HG03135 (cell line): ENCODE data around the gene BAIAP2L2.
"Not testable (repeated sequence)": the region's sequence is repeated elsewhere in the genome, so short reads cannot be mapped to it uniquely, and the experiment has no call there.

Experiments
- ATAC-seq: cut with Tn5 transposase; IDR thresholded peaks from one replicate; pipeline ENCODE4 v1.9.1; 2021; ENCODE audit warnings: mild to moderate bottlenecking, moderate library complexity; ENCODE audit not compliant: unreplicated experiment

BAIAP2L2 gene

DNA sequence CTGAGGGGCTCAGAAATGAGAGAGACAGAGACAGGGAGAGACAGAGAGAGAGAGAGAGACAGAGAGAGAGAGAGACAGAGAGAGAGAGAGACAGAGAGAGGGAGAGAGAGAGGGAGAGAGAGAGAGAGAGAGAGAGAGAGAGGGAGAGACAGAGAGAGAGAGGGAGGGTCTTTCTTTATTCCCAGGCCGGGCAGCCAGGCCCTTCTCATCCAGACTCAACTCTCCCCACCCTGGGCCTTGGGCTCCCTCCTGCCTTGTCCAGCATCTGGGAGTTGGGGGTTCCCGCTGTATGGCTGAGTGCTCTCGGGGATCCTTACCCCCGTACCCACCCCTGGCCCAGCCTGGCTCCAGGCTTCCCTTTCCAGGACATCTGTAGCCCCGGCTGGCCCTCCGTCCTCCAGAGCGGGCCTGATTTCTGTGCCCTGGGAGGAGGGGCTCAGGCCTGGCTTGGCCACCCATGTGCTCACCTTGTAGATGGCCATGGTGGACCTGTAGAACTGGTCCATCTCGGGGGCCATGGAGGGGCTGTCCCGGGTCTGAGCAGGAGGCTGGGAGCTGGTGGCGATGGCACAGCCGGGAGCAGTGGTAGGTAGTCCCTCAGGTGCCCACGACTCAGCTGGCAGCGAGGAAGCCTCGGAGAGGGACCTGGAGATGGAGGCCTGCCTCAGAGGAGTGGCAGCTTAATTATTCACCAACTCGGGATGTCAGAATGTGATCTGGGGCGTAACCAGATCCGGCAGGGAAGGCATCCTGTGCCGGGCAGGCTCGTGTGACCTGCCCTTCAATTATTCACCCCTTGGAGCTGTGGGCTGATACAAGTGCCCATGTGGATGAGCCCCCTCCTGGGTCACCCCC is at the start of gene BAIAP2L2:
Gene BAIAP2L2, minus strand, starts transcription at position 677 of the 855 bp plus-strand sequence. Its CDS starts 159 bp downstream, at position 518.
- no peak for ATAC-seq

- no peak for ATAC-seq
Observed at GRCh38 chr22:38155703-38156102, 45.2 kb upstream of the BAIAP2L2 start.

- ATAC-seq, result not testable (repeated sequence)
Observed at GRCh38 chr22:38154563-38154915, 44.1 kb upstream of the BAIAP2L2 start.

GRCh38 chr22:38153821-38154562 is 43.5 kb upstream of the BAIAP2L2 start:
- ATAC-seq, result no peak

DNA sequence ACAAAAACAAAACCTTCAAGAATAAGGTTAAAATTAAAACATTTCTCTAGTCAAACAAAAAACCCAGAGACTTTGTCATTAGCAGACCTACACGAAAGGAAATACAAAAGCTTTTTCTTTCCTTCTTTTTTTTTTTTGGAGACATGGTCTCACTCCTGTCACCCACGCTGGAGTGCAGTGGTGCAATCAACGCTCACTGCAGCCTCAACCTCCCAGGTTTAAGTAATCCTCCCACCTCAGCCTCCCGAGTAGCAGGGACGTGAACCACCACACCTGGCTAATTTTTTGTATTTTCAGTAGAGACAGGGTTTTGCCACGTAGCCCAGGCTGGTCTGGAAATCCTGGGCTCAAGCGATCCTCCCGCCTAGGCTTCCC is 40.6 kb upstream of the BAIAP2L2 start:
- ATAC-seq, result no peak

GRCh38 chr22:38148245-38148644 is 37.8 kb upstream of the BAIAP2L2 start:
- no peak for ATAC-seq

GRCh38 chr22:38146166-38146565 is 35.7 kb upstream of the BAIAP2L2 start:
- ATAC-seq, result not testable (repeated sequence)

GRCh38 chr22:38144025-38144405 is 33.5 kb upstream of the BAIAP2L2 start:
- no peak for ATAC-seq

DNA sequence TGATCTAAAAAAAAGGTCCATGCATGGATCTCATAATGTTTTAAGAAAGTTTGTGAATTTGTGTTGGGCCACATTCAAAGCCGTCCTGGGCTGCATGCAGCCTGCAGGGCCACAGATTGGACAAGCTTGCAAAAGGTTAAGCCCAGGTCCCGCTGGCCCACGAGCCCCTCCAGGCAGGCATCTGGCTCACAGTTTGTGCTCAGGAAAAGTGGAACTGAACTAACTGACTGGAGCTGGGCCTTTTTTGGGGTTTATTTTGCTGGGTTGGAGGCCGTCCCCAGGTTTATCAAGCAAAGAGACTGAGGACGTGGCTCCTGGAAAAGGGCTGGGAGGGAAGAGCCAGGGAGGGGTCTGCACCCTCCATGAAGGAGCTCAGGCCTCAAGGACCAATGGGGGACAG is 32.1 kb upstream of the BAIAP2L2 start:
- ATAC-seq, result no peak

- no peak for ATAC-seq
Observed at GRCh38 chr22:38141217-38141973, 30.9 kb upstream of the BAIAP2L2 start.

DNA sequence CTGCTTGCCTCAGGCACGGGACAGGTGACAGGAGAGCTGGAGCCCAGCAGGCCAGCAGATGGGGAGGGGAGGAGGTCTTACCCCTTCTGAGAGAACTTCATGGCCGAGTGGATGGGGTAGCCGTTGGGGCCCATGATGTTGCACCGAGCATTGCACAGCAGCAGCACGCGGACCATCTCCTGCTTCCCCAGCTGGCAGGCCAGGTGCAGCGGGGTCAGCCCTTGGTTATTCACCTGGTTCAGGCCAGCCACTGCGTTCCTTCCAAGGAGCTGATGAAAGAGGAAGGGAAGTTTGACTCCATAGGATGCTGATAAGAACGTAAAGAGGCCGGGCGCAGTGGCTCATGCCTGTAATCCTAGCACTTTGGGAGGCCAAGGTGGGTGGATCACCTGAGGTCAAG is 29.4 kb upstream of the BAIAP2L2 start:
- ATAC-seq, result no peak

GRCh38 chr22:38138961-38139360 is 28.5 kb upstream of the BAIAP2L2 start:
- no peak for ATAC-seq

GRCh38 chr22:38137876-38138687 is 27.6 kb upstream of the BAIAP2L2 start:
- ATAC-seq, result no peak

- ATAC-seq, result no peak
Observed at GRCh38 chr22:38136607-38137006, 26.1 kb upstream of the BAIAP2L2 start.

- no peak for ATAC-seq
Observed at GRCh38 chr22:38135133-38135706, 24.7 kb upstream of the BAIAP2L2 start.

DNA sequence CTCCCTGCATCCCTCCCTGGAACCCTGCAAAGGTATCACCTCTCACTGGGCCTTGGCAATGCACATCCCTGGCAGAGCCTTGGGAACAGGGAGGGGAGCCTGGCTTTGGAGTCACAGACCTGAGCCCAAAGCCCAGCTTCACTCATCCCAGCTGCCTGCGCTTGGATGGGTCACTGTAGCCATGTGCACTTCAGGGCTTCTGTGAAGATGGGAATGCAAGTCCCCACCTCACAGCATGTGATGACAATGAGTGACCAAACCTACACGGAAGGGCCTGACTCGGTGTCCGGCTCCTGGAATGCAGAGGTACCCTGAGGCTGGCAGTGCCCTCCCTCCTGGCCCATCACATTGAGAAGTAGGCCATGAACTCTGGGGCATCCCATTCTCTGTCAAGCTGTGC is 22.8 kb upstream of the BAIAP2L2 start:
- ATAC-seq, result no peak

DNA sequence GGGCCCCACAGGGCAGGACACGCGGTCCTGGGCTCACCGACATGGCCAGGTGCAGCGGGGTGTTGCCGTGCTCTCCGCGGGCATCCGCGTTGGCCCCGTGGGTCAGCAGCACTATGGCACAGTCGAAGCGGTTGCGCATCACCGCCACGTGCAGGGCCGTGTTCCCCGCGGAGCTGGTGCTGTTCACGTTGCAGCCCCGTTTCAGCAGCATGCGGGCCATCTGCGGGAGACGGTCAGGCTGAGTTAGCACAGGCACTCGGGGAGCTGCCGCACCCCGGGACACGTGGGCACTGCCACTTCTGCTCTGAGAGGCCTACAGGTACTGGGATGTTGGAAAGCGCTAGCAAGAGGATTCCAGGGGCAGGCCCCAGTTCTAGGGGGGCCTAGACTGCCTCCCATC is 22.3 kb upstream of the BAIAP2L2 start:
- no peak for ATAC-seq

- no peak for ATAC-seq
Observed at GRCh38 chr22:38132136-38132535, 21.7 kb upstream of the BAIAP2L2 start.

DNA sequence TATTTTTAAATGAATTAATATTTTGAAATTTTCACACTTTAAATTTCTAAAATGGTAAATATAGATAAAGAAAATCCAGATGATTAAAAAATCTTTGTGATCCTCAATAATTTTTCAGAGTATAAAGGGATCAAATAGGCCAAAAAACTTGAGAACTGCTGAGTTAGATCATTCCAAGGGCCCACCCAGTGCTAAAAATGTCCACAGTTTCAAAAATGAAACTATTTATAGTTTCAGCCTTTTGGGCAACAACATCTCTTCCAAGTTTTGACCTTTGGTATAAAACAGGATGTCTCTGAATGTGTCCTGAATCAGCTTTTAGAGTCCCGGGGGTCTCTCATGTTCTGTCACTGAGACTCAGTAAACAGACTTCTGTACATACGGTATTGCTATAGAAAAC is 20.9 kb upstream of the BAIAP2L2 start:
- no peak for ATAC-seq

DNA sequence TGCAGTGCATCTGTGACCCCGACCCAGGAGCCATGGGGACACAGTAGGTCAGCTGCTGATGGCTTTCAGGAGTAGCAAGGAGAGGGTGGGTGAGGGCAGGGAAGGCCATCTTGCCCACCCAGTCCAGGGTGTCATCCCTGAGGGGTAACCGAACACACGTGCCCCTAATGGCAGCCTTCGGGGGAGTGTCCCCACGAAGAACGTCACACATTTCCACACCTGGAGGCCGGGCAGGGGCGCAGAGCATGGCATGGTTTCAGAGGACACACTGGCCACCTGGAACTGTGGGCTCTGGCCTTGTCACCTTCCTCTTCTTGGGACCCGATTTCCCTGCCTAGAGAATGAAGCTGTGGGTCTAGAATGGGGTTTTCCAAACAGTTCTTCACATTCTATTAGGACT is 19.4 kb upstream of the BAIAP2L2 start:
- no peak for ATAC-seq
